Stimulated activated CD4-positive, alpha-beta T cell treated with anti-CD3 and anti-CD28 coated beads, Interleukin-2, amount 100 ng/mL, for 4 hours (primary cell): ENCODE measurements around the gene DHX34.
A peak's percentile ranks its signal among the peaks of the same experiment; 100 is the strongest.
"Not testable (repeated sequence)": the region's sequence is repeated elsewhere in the genome, so short reads cannot be mapped to it uniquely, and the experiment has no call there.

ENCODE experiments used
- DNase-seq: peaks from one replicate; pipeline ENCODE4 v3.0.0-alpha.2; 2020; ENCODE audit warnings: low read depth

Gene DHX34

DNA sequence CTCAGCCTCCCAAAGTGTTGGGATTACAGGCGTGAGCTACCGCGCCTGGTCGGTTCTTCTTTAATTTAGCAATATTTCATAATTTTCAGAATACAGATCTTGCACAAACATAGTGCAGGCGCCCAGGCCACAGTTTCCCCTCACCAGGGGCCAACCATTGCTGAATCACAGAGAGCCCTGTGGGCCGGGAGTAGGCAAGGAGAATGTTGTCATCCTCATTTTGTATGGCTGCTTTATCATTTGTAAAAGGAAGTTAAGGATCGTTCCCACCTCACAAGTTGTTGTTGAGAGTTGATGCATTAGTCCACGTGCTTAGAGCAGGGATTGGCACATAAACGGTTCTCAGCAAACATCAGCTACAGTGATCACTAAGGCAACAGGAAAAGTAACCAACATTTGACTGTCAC is 40.0 kb downstream of the DHX34 start:
- no peak for DNase-seq

DNA sequence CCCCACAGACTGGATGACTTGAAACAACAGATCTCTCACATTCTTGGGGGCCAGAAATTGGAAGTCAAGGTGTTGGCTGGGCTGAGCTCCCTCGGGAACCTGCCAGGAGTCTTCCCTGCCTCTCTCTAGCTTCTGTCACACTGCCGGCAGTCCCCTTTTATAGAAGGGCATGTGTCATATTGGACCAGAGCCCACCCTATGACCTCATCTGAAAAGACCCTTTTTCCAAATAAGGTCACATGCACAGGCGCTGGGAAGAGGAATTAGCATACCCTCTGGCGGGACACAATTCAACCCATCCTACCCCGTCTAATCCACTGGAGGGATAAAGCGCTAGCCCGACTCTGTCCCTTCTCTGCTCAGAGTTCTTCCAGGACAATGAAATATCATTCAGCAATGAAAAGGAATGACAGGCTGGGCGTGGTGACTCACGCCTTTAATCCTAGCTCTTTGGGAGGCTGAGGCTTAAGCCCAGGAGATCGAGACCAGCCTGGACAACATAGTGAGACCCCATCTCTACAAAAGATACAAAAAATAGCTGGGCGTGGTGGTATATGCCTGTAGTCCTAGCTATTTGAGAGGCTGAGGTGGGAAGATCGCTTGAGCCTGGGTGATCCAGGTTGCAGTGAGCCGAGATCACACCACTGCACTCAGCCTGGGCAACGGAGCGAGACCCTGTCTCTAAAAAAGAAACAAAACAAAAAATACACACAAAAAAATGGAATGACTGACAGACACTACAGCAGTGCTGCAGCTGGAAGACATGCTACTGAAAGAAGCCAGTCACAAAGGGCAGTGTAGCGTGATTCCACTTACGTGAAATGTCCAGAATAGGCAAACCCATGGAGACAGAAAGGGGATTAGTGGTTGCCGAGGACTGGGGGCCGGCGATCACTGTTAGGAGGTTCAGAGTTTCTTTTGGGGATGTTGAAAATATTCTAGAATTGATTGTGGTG is 41.7 kb downstream of the DHX34 start:
- DNase-seq = no peak

DNA sequence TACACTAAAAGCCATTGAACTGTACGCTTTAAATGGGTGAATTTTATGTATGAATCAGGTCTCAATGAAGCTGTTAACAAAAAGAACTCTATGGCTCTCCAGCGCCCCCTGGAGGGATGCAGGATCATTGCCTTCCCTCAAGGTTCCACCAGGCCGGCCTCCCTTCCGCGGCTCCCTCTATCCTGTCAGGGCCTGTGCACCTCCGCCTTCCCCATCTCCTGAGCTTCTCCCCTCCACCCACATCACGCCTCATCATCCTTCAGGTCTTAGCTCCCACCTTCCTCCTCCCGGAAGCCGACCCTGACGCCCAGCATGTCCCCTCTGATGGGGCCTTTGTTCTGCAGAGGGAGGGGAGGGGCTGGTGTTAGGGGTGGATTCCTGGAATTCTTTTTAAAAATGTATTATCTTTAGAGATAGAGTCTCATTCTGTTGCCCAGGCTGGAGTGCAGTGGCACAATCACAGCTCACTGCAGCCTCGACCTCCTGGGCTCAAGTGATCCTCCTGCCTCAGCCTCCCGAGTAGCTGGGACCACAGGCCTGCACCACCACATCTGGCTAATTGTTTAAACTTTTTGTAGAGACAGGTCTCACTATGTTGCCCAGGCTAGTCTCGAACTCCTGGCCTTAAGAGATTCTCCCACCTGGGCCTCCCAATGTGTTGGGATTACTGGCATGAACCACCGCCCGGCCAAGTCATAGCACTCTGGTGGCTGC is 42.6 kb downstream of the DHX34 start:
- DNase-seq = peak; percentile 73

DNA sequence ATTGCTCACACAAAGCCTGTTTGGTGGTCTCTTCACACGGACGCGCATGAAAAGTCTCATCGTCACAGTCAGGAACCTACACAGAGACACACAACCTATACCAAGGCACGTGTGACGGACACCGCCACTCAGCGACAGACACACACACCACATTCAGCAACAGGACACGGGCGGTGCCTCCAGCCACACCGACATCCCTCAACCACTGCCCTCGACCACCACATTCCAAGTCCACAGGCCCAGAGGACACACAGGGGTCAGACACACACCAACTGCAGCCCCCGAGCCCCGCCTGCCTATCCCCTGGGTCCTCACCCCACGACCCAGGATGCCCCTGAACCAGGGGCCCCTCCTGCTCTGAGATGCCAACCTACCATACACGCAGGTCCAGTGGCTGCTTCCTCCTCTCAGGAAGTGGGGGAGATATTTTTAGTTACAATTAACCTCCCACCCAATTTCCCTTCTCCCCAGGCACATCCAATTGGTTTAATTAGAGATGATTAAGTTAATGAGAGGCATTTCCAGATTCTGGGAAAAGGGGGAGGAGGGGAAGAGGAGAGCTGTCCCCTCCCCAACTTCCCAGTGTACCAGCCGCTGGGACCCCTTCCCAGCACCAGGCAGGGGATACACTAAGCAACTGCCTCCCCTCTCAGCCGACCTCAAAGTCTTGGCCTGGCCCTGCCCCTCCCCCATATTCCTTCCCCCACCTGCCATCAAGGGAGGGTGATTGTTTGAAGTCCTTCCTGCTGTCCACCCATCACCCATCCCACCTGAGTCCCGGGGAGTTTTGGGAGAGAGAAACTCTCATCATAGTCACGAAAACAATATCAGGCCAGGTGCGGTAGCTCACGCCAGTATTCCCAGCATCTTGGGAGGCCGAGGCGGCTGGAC is 49.8 kb downstream of the DHX34 start:
- DNase-seq = no peak

DNA sequence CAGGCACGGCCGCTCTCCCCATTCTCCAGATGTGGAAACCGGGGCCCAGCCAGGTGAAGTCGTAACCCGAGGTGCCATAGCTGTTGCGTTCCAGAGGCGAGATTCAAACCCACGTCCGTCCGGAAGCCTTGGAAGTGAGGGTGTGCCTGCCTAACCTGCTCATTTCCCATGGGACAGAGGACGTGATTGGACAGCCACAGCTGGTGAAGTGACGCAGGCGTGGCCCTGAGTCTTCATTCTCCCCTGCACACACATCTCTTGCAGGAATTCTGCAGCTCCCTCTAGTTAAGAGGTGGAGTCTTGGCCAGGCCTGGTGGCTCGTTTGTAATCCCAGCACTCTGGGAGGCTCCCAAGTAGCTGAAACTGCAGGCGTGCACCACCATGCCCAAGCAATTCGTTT is 53.4 kb downstream of the DHX34 start:
- no peak for DNase-seq

DNA sequence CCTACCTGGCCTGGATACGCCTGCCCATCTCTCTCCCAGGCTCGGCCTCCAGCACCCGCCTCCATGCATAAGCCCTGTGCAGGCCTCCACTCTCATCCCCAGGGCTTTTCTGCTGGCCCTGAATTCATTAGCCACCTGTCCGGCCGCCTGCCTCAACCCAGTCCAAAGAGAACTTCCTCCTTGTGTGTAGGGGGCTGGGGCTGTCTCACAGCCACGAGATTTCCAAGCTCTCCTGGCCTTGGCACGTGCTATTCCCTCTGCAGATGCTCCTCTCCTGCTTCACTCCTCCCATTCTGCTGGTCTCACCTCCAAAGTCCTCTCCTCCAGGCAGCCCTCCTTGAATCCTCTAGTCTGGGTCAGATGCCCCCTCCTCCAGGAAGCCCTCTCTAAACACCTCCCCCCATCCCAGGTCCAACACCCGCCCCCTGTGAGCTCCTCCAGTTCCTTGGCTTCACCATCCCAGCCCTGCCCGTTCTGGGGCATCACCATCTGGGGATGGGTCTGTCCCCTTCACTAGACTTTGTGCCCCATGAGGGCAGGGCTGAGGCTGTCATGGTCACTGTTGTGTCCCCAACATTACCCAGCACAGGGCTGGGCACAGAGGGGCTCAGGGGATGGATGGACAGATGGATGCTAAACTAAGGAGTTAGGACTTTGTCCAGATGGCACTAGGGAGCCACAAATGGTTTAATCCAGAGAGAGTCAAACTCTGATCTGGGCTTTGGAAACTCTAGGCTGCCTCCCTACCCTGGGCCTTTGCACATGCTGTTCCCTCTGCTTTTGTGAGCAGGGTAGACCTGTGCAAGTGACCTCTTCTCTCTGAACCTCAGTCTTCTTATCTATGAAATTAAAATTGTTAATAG is 55.5 kb downstream of the DHX34 start:
- DNase-seq = no peak

DNA sequence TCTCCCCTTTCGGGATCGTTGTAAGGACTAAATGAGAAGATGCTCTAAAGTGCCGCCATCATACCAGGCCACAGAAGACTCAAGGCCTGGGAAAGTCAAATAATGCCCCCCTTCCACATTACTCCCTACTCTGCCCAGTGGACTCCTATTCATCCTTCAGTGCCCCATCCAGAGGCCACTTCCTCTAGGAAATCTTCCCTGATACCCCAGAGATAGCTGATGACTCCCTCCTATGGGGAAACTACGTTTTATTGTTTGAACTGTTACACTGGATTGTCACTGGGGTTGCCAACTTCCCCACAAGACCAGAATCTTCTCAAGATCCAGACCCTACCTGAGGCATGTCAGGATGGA is 56.1 kb downstream of the DHX34 start:
- DNase-seq = no peak

DNA sequence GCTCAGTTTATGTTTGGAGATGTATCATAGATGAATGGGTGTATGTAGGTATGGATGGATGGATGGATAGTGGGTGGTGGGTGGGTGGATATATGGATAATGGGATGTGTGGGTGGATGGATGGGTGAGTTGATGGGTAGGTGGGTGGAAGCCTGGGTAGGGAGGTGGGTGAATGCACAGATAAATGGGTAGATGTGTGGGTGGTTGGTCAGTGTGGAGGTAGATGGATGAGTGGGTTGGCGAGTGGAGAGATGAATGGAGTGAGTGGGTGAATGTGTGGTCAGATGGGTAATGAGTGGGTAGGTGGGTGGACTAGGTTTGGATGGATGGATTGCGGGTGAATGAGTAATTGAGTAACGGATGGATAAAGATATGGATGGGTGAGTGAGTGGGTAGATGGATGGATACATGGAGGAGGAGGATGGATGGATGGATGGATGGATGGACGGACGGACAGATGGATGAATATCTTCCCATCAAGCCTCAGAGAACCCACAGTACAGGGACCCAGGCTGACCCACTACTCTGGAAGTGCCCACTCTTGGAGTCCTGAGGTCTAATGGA is 56.8 kb downstream of the DHX34 start:
- no peak for DNase-seq

DNA sequence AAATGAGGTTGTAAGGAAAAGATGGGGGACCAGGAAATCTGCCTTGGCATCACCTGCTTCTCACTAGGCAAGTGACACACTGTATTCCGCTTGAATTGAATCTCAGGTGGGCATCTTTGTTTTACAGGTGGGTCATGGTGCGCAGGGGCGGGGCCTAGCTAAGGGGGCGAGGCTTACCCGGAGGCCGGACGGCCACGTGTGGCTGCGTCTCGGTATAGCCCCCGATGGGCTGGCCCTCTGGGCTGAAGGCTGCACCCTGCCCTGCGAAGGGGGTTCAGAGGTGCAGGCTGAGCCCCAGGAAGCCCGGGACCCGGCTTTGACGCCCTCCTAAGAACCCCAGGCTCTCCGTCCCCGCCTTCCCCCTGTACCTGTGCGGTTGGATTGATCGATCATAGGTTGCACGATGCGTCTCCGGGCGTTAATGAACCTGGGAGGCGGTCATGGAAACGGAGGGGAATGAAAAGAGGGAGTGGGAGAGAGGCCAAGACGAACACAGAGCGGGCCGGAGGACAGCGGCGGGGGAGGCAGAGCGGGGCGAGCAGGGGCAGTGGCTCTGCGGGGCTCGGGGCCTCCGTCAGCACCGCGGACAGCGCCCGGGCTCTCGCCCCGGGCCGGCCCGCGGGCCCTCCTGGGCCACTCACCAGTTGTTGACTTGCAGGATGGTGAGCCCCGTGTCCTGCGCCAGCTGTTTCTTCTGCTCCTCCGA is 57.7 kb downstream of the DHX34 start:
- DNase-seq = no peak

DNA sequence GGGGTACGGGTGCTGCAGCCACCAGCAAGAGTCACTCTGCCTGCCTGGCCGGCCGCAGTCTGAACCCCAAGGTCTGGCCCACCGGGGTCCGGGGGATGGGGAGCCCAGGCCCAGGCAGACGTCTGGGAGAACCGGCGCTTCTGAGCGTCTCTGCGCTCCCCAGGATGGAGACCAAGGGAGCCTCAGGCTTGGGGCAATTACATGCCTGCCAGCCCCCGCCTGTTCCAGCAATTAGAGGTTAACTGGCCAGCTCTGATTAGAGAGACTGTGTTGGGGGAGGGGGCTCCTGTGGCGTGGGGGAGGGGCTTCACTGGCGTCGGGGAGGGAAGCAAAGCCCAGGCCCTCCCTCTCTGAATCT is 58.3 kb downstream of the DHX34 start:
- DNase-seq = no peak

DNA sequence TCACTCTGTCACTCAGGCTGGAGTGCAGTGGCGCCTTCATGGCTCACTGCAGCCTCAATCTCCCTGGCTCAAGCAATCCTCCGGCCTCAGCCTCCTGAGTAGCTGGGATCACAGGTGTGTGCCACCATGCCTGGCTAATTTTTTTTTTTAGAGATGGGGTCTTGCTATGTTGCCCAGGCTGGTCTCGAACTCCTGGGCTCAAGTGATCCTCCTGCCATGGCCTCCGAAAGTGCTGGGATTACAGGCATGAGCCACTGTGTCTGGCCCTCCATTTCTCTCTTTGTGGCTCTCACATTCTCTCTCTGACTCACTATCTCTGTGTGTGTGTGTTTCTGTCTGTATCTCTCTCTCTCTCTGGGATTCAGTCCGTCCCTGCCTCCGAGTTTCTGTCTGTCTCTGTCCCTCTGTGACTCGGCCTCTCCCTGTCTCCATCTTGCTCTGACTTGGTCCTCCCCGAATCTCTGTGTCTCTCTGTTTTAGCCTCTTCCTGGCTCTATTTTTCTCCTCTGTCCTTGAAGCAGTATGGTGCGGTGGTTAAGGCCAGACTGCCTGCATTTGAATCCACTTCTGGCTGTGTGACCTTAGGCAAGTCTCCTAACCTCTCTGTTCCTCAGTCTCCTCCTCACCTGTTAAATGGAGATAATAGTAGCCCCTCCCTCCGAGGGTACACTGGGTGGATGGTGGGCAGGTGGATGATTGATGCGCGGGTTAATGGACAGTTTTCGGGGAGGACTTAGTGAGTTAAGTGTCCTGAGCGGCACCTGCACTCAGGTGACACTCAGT is 59.2 kb downstream of the DHX34 start:
- no peak for DNase-seq

DNA sequence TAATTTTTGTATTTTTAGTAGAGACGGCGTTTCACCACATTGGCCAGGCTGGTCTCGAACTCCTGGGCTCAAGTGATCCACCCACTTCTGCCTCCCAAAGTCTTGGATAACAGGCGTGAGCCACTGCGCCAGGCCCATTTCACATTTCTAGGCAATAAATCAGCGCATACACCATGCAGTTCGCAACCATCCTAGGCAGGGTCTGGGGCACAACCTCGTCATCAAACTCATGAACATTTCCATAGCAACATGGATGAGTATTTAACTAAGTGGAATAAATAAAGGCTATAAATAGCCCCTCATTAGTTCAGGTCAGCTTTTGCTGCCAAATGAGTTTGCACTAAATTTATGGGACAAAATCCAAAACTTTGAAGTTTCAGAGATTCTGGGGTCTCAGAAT is 62.0 kb downstream of the DHX34 start:
- no peak for DNase-seq

DNA sequence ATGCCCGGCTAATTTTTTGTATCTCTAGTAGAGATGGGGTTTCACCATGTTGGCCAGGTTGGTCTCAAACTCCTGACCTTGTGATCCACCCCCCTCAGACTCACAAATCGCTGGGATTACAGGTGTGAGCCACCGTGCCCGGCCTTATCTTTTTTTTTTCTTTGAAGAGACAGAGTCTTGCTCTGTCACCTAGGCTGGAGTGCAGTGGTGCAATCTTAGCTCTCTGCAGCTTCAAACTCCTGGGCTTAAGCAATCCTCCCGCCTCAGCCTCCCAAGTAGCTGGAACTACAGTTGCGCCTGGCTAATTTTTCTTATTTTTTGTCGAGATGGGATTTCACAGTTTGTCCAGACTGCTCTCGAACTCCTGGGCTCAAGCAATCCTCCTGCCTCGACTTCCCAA is 62.6 kb downstream of the DHX34 start:
- DNase-seq = not testable (repeated sequence)

DNA sequence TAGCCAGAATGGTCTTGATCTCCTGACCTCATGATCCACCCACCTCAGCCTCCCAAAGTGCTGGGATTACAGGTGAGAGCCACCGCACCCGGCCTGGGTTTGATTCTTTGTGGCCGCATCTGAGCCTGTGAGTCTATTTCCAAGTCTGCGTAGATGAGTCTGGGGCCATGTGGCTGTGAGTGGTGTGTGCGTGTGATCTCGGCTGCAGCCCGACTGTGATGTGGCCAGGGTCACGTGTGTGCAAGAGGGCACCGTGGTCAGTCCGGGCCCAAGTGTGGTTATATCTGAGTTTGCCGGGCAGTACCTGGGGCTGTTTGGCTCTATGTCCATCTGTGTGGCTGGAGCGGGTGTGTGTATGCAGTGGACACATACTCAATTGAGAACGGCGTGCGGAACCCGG is 64.8 kb downstream of the DHX34 start:
- DNase-seq = no peak

DNA sequence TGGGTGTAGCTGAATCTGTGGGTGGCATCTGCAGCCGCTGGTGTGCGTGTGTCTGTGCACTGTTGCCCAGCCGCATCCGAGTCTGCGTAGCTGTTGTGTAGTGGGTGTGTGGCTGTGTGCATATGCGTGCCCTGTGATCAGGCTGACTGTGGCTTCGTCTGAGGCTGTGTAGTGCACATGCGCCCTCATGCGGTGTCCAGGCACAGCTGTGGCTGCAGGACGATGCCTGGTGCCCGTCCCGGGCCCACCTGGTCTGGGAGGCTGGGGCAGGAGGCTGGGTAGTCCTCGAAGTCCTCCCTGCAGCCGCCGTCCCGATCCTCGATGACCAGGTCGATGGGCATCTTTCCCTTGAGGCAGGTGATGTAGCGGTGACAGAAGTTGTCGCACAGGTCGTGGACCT is 65.4 kb downstream of the DHX34 start:
- no peak for DNase-seq

DNA sequence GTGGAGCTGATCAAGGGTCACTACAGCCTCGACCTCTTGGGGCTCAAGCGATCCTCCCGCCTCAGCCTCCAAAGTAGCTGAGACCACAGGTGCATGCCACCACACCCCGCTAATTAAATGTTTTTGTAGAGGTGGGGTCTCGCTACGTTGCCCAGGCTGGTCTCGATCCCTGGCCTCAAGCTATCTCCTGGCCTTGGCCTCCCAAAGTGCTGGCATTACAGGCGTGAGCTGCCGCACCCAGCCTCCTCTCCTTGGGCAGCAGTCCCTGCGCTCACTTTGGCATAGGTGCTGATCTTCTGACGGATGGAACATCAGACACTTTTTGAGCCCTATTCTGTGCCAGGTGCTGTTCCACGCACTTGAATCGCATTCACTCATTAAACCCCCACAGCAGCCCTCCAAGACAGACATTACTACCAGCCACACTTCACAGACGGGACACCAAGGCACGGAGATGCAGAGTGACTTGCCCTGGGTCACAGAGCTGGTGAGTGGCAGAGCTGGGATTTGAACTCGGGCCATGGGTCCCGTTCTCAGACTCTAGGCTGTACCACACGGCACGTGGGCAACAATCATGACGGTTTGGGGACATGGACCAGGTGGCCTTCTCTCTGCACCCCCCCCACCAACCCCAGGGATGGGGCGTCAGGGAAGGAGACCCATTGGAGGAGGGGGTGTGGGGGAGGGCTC is 67.0 kb downstream of the DHX34 start:
- DNase-seq = no peak

DNA sequence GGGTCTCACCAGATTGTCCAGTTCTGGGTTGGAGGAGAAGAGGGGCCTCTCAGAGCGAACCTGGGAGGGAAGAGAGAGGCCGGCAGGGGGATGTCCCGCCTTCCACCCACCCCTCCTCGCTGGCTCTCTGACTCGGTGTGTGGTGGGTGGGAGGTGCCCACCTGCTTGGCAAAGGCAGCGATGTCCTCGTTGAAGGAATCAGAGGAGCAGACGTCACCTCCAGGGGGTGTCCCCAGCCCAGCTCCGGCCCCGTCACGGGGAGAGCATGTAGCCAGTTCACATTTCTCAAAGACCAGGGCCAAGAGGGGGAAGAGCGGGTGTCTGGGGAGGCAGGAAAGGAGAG is 67.5 kb downstream of the DHX34 start:
- DNase-seq = no peak

DNA sequence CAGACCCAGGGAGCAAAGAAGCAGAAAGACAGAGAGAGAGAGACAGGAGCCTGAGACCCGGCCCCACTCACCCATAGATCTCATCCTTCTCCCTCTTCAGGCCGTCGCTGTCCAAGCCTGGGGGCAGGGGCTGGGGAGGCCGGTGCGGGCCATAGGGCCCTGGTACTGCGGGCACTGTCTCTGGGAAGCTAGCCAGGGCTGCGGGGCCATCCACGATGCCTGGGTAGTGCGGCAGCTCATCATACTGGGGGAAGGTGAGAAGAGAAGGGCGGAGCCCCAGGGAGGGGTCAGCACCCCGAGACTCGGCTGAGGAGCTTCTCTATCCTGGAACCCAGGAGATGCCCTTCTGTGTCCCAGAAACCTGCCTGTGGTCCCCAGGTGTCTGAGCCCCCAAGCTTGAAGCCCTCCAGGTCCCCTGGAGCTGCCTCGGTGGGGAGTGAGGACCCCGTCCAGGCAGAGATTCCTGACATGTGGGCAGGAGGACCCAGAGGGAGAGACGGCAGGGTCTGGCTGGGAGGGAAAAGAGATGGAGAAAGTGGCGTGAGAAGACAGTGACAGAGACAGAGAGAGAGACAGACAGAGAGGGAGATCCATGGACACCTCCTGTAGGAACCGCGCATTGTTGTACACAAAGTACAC is 68.1 kb downstream of the DHX34 start:
- DNase-seq = no peak
